Activated CD8-positive, alpha-beta memory T cell treated with anti-CD3 and anti-CD28 coated beads, Interleukin-2, amount 10 ng/mL, durations not matched to agents 7 days and 5 days (primary cell): ENCODE results near the gene TSPAN4. TPM values are rescaled to one million over a fixed set of nuclear protein-coding genes. Genes with fewer than 3 reads are reported as not detected.

Experiments
- ATAC-seq: fragments of 150-1000 bp; cut with Tn5 transposase; one replicate; pipeline ENCODE4 v1.10.0; 2021; ENCODE audit warnings: moderate library complexity
- CTCF ChIA-PET: fragments of 350-600 bp; sonication (Branson Sonifier 250); formaldehyde crosslinking; loops from one replicate; lab custom pipeline; 2021; ENCODE audit warnings: antibody characterized with exemption; lab: Charles Lee
- DNase-seq: peaks from one replicate; pipeline ENCODE4 v3.0.0-alpha.2; 2020
- H3K27ac Mint-ChIP-seq: one replicate; pipeline ENCODE4 v1.8.0; 2021; ENCODE audit warnings: mild to moderate bottlenecking, mixed read lengths
- H3K27me3 Mint-ChIP-seq: one replicate; pipeline ENCODE4 v1.8.0; 2021; ENCODE audit warnings: mixed read lengths
- H3K36me3 Mint-ChIP-seq: one replicate; pipeline ENCODE4 v1.8.0; 2021; ENCODE audit warnings: mild to moderate bottlenecking, mixed read lengths
- H3K4me1 Mint-ChIP-seq: one replicate; pipeline ENCODE4 v1.8.0; 2021; ENCODE audit warnings: mixed read lengths
- H3K4me3 Mint-ChIP-seq: one replicate; pipeline ENCODE4 v1.8.0; 2021; ENCODE audit warnings: mild to moderate bottlenecking, moderate library complexity, mixed read lengths
- H3K9me3 Mint-ChIP-seq: one replicate; pipeline ENCODE4 v1.8.0; 2022; ENCODE audit warnings: low read depth, mixed read lengths
- total RNA-seq, 2 experiments: library from RNA; stranded (reverse); gene quantifications; one replicate each; pipeline ENCODE4 v1.2.3, GENCODE V29; 2021

TSPAN4 gene
- total RNA-seq, 2 experiments from 2014 or later = 7.8 to 17.8 TPM

GRCh38 chr11:810040-810567 is 32.5 kb upstream of the TSPAN4 start:
- no peaks in the 10 kb centered on the region for H3K9me3 Mint-ChIP-seq
- H3K4me3 Mint-ChIP-seq = peak overlapping the region; percentile 95
- DNase-seq = no peak
- H3K27me3 Mint-ChIP-seq = no peaks in the 10 kb centered on the region
- peak; percentile 4 for ATAC-seq
- H3K4me1 Mint-ChIP-seq = peaks cover 41% of the 10 kb centered on the region
- peak overlapping the region; percentile 99 for H3K27ac Mint-ChIP-seq
- H3K36me3 Mint-ChIP-seq = peaks cover 24% of the 10 kb centered on the region
- CTCF ChIA-PET = interaction anchor here (0.6 to 3.4 kb wide), 7 partner anchors 7 to 115 kb away, joined by 3 to 17 read pairs (median 6); partner anchors contain the start of genes DEAF1, TMEM80 and TSPAN4

- ATAC-seq (no peak), DNase-seq (no peak)
- H3K27ac Mint-ChIP-seq = peak overlapping the region; percentile 89
- H3K27me3 Mint-ChIP-seq = no peaks in the 10 kb centered on the region
- no peaks in the 10 kb centered on the region for H3K9me3 Mint-ChIP-seq
- H3K4me3 Mint-ChIP-seq = peak overlapping the region; percentile 95
- H3K36me3 Mint-ChIP-seq = peaks cover 24% of the 10 kb centered on the region
- CTCF ChIA-PET = interaction anchor here (0.7 to 2.2 kb wide), 4 partner anchors 14 to 276 kb away, joined by 3 to 9 read pairs (median 4); no protein-coding TSS in a partner anchor
- peaks cover 33% of the 10 kb centered on the region for H3K4me1 Mint-ChIP-seq
Measured at GRCh38 chr11:811446-812245, 31.0 kb upstream of the TSPAN4 start.

GRCh38 chr11:812390-812789 is 30.3 kb upstream of the TSPAN4 start:
- H3K27me3 Mint-ChIP-seq = no peaks in the 10 kb centered on the region
- CTCF ChIA-PET = interaction anchor here (2.0 to 2.2 kb wide), 2 partner anchors 13 to 31 kb away, joined by 4 to 9 read pairs; no protein-coding TSS in a partner anchor
- peaks cover 33% of the 10 kb centered on the region for H3K4me1 Mint-ChIP-seq

GRCh38 chr11:813072-813455 is 29.6 kb upstream of the TSPAN4 start:
- peak overlapping the region; percentile 49 for H3K27ac Mint-ChIP-seq

More at GRCh38 chr11:812390-812789, 30.3 kb upstream of the TSPAN4 start:
- no peak overlapping the region for H3K4me3 Mint-ChIP-seq
- peaks cover 24% of the 10 kb centered on the region for H3K36me3 Mint-ChIP-seq
- DNase-seq (no peak), ATAC-seq (no peak)
- H3K9me3 Mint-ChIP-seq = no peaks in the 10 kb centered on the region
- H3K27ac Mint-ChIP-seq = peak overlapping the region; percentile 49

GRCh38 chr11:813456-814096 is 29.1 kb upstream of the TSPAN4 start:
- H3K4me3 Mint-ChIP-seq = no peak overlapping the region
- CTCF ChIA-PET = interaction anchor here (0.9 kb wide), 1 partner anchor 12 kb away, joined by 3 read pairs; no protein-coding TSS in a partner anchor
- H3K4me1 Mint-ChIP-seq = peaks cover 27% of the 10 kb centered on the region
- ATAC-seq = no peak
- H3K9me3 Mint-ChIP-seq = no peaks in the 10 kb centered on the region
- no peaks in the 10 kb centered on the region for H3K27me3 Mint-ChIP-seq
- peaks cover 24% of the 10 kb centered on the region for H3K36me3 Mint-ChIP-seq
- H3K27ac Mint-ChIP-seq = peak overlapping the region; percentile 39
- DNase-seq = no peak

More at GRCh38 chr11:813072-813455, 29.6 kb upstream of the TSPAN4 start:
- ATAC-seq (no peak), DNase-seq (no peak)
- Mint-ChIP-seq H3K27me3 (no peaks in the 10 kb centered on the region), H3K4me3 (no peak overlapping the region), H3K36me3 (peaks cover 24% of the 10 kb centered on the region), H3K4me1 (peaks cover 30% of the 10 kb centered on the region), H3K9me3 (no peaks in the 10 kb centered on the region)
- CTCF ChIA-PET = interaction anchor here (0.9 to 2.0 kb wide), 2 partner anchors 13 to 31 kb away, joined by 3 to 4 read pairs; no protein-coding TSS in a partner anchor

GRCh38 chr11:815675-816432 is 26.8 kb upstream of the TSPAN4 start:
- ATAC-seq (no peak), DNase-seq (no peak)
- peaks cover 24% of the 10 kb centered on the region for H3K4me1 Mint-ChIP-seq
- CTCF ChIA-PET = interaction anchor here (0.9 to 1.1 kb wide), 2 partner anchors 10 to 25 kb away, joined by 3 to 4 read pairs; no protein-coding TSS in a partner anchor
- H3K27ac Mint-ChIP-seq = no peak overlapping the region
- H3K36me3 Mint-ChIP-seq = peaks cover 24% of the 10 kb centered on the region
- no peak overlapping the region for H3K4me3 Mint-ChIP-seq
- no peaks in the 10 kb centered on the region for H3K27me3 Mint-ChIP-seq
- no peaks in the 10 kb centered on the region for H3K9me3 Mint-ChIP-seq

- no peak overlapping the region for H3K4me3 Mint-ChIP-seq
- no peak overlapping the region for H3K27ac Mint-ChIP-seq
- CTCF ChIA-PET = interaction anchor here (0.9 to 1.1 kb wide), 2 partner anchors 10 to 24 kb away, joined by 3 to 4 read pairs; no protein-coding TSS in a partner anchor
- no peaks in the 10 kb centered on the region for H3K9me3 Mint-ChIP-seq
- no peak for ATAC-seq
- DNase-seq = no peak
- H3K4me1 Mint-ChIP-seq = peaks cover 23% of the 10 kb centered on the region
- peaks cover 18% of the 10 kb centered on the region for H3K36me3 Mint-ChIP-seq
- no peaks in the 10 kb centered on the region for H3K27me3 Mint-ChIP-seq
Measured at GRCh38 chr11:816433-816779, 26.2 kb upstream of the TSPAN4 start.

GRCh38 chr11:818396-819128 is 24.1 kb upstream of the TSPAN4 start, which contains the start of gene PNPLA2:
Gene PNPLA2 (plus strand): TSS chr11:818914. CDS start chr11:819719, 805 bp downstream.
- ATAC-seq = no peak
- Mint-ChIP-seq H3K4me3 (peak within 1 kb of the TSS; percentile 73), H3K27ac (peak within 1 kb of the TSS; percentile 78), H3K9me3 (no peaks in the 10 kb centered on the region), H3K27me3 (no peaks in the 10 kb centered on the region), H3K4me1 (peaks cover 12% of the 10 kb centered on the region), H3K36me3 (peaks cover 3% of the 10 kb centered on the region)
- CTCF ChIA-PET = interaction anchor here (1.2 to 2.8 kb wide), 7 partner anchors 10 to 233 kb away, joined by 3 to 12 read pairs (median 5); partner anchors contain the start of genes CRACR2B, POLR2L, RPLP2 and TSPAN4
- peak; percentile 56 for DNase-seq

GRCh38 chr11:819129-819931 is 23.3 kb upstream of the TSPAN4 start:
- no peaks in the 10 kb centered on the region for H3K36me3 Mint-ChIP-seq
- no peaks in the 10 kb centered on the region for H3K27me3 Mint-ChIP-seq
- peak overlapping the region; percentile 78 for H3K27ac Mint-ChIP-seq
- peak; percentile 94 for DNase-seq
- peak; percentile 81 for ATAC-seq
- peak overlapping the region; percentile 73 for H3K4me3 Mint-ChIP-seq
- peaks cover 12% of the 10 kb centered on the region for H3K4me1 Mint-ChIP-seq
- no peaks in the 10 kb centered on the region for H3K9me3 Mint-ChIP-seq
- CTCF ChIA-PET = interaction anchor here (0.8 to 2.8 kb wide), 7 partner anchors 9 to 232 kb away, joined by 3 to 12 read pairs (median 5); partner anchors contain the start of genes CRACR2B, POLR2L, RPLP2 and TSPAN4

- Mint-ChIP-seq H3K4me1 (peaks cover 12% of the 10 kb centered on the region), H3K27ac (peak overlapping the region; percentile 78), H3K27me3 (no peaks in the 10 kb centered on the region), H3K36me3 (no peaks in the 10 kb centered on the region), H3K9me3 (no peaks in the 10 kb centered on the region), H3K4me3 (peak overlapping the region; percentile 73)
- DNase-seq (peak; percentile 97), ATAC-seq (peak; percentile 77)
- CTCF ChIA-PET = interaction anchor here (0.7 to 2.8 kb wide), 7 partner anchors 10 to 231 kb away, joined by 3 to 12 read pairs (median 3); partner anchors contain the start of genes POLR2L, RPLP2 and TSPAN4
Measured at GRCh38 chr11:819943-820649, 22.6 kb upstream of the TSPAN4 start.
